HEK293 (cell line): Measurements from ENCODE around the gene HAUS8.

Source experiments
- CTCF ChIP-seq: fragments of 450-650 bp; formaldehyde crosslinking; IDR thresholded peaks from 2 replicates; pipeline ENCODE4 v1.5.1; 2016; ENCODE audit warnings: missing biosample characterization, missing genetic modification characterization
- PATZ1 ChIP-seq: fragments of 450-650 bp; formaldehyde crosslinking; IDR thresholded peaks from 2 replicates; pipeline ENCODE4 v1.5.1; 2016; ENCODE audit warnings: missing biosample characterization, missing genetic modification characterization
- PRDM2 ChIP-seq: fragments of 450-650 bp; formaldehyde crosslinking; IDR thresholded peaks from 2 replicates; pipeline ENCODE4 v1.5.1; 2016; ENCODE audit warnings: missing biosample characterization, missing genetic modification characterization, borderline replicate concordance
- REPIN1 ChIP-seq: fragments of 450-650 bp; formaldehyde crosslinking; IDR thresholded peaks from 2 replicates; pipeline ENCODE4 v1.5.1; 2017; ENCODE audit warnings: missing biosample characterization, missing genetic modification characterization, low read depth
- SCRT2 ChIP-seq: fragments of 450-650 bp; formaldehyde crosslinking; IDR thresholded peaks from 2 replicates; pipeline ENCODE4 v1.5.1; 2016; ENCODE audit warnings: missing biosample characterization, missing genetic modification characterization
- ZBTB44 ChIP-seq: fragments of 450-650 bp; IDR thresholded peaks from 2 replicates; pipeline ENCODE4 v1.5.1; 2018; ENCODE audit warnings: missing biosample characterization, mild to moderate bottlenecking, missing genetic modification characterization
- ZFP37 ChIP-seq: fragments of 450-650 bp; formaldehyde crosslinking; IDR thresholded peaks from 2 replicates; pipeline ENCODE4 v1.5.1; 2016; ENCODE audit warnings: missing biosample characterization, missing genetic modification characterization
- ZNF148 ChIP-seq: fragments of 450-650 bp; formaldehyde crosslinking; IDR thresholded peaks from 2 replicates; pipeline ENCODE4 v1.5.0; 2017; ENCODE audit warnings: missing biosample characterization, missing genetic modification characterization, borderline replicate concordance
- ZNF16 ChIP-seq: fragments of 450-650 bp; formaldehyde crosslinking; IDR thresholded peaks from 2 replicates; pipeline ENCODE4 v1.5.1; 2016; ENCODE audit warnings: low read depth, missing biosample characterization, missing genetic modification characterization
- ZNF366 ChIP-seq: fragments of 450-650 bp; formaldehyde crosslinking; conservative IDR thresholded peaks from 2 replicates; pipeline ENCODE4 v1.5.1; 2016; ENCODE audit warnings: missing biosample characterization, missing genetic modification characterization
- ZNF510 ChIP-seq: fragments of 450-650 bp; formaldehyde crosslinking; IDR thresholded peaks from 2 replicates; pipeline ENCODE4 v1.5.1; 2018; ENCODE audit warnings: mild to moderate bottlenecking, missing genetic modification characterization, missing biosample characterization; ENCODE audit not compliant: insufficient replicate concordance
- ZNF549 ChIP-seq: fragments of 450-650 bp; IDR thresholded peaks from 2 replicates; pipeline ENCODE4 v1.5.1; 2018; ENCODE audit warnings: missing biosample characterization, missing genetic modification characterization, mild to moderate bottlenecking, inconsistent platforms, moderate library complexity
- ZNF677 ChIP-seq: fragments of 450-650 bp; IDR thresholded peaks from 2 replicates; pipeline ENCODE4 v1.5.0; 2018; ENCODE audit warnings: missing biosample characterization, mild to moderate bottlenecking, missing genetic modification characterization, moderate library complexity
- ZSCAN4 ChIP-seq: fragments of 450-650 bp; formaldehyde crosslinking; IDR thresholded peaks from 2 replicates; pipeline ENCODE4 v1.5.1; 2017; ENCODE audit warnings: missing biosample characterization, missing genetic modification characterization

GRCh38 chr19:17103177-17103576 is 27.9 kb upstream of the HAUS8 start:
- TF ChIP-seq CTCF (tag by site-specific recombination): peak; percentile 44; the same call in 1 of the 2 replicates
- no peak for TF ChIP-seq ZNF510 (tag by site-specific recombination)
- TF ChIP-seq PRDM2 (tag by site-specific recombination): no peak
- TF ChIP-seq ZNF16: no peak
- TF ChIP-seq SCRT2 (tag by site-specific recombination): no peak
- no peak for TF ChIP-seq ZNF677
- TF ChIP-seq ZBTB44: no peak
- no peak for TF ChIP-seq ZNF148 (tag by site-specific recombination)
- TF ChIP-seq ZFP37 (tag by site-specific recombination): no peak
- TF ChIP-seq ZSCAN4 (tag by site-specific recombination): no peak
- TF ChIP-seq PATZ1: no peak
- no peak for TF ChIP-seq ZNF366 (tag by site-specific recombination)
- TF ChIP-seq ZNF549 (tag by site-specific recombination): no peak
- no peak for TF ChIP-seq REPIN1 (tag by site-specific recombination)
